Measurements from ENCODE around the gene KCNJ9.

DNA sequence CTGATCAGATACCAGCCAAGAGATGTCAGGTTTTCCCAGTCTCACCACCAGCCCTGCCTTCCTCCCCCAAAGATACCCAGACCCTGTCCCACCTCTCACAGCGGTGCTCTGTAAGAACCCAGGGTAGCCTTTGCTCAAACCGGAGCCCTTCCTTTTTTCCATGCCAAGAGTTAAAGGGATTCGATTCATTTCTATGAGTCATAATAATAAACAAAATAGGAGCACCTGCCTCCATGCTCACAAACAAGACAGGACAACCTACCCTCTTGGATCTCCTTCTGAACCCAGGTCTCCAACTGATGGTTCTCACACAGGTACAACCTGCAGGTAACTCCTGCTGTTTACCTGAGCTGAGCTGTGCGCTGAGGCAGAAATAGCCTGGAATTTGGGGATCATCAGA, 28.3 kb downstream of the KCNJ9 start:
- no peak for TF ChIP-seq CREB1 (CRISPR knock-in tag; IDR thresholded peaks at IDR 0.05)
- TF ChIP-seq, protein P1, sequence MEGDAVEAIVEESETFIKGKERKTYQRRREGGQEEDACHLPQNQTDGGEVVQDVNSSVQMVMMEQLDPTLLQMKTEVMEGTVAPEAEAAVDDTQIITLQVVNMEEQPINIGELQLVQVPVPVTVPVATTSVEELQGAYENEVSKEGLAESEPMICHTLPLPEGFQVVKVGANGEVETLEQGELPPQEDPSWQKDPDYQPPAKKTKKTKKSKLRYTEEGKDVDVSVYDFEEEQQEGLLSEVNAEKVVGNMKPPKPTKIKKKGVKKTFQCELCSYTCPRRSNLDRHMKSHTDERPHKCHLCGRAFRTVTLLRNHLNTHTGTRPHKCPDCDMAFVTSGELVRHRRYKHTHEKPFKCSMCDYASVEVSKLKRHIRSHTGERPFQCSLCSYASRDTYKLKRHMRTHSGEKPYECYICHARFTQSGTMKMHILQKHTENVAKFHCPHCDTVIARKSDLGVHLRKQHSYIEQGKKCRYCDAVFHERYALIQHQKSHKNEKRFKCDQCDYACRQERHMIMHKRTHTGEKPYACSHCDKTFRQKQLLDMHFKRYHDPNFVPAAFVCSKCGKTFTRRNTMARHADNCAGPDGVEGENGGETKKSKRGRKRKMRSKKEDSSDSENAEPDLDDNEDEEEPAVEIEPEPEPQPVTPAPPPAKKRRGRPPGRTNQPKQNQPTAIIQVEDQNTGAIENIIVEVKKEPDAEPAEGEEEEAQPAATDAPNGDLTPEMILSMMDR (IDR thresholded peaks at IDR 0.05), result no peak
- TF ChIP-seq ATF6 (CRISPR knock-in tag; IDR thresholded peaks at IDR 0.05), result no peak
- no peak for TF ChIP-seq PRRX2 (CRISPR knock-in tag; IDR thresholded peaks at IDR 0.05)
- no peak for TF ChIP-seq NR2C2 (CRISPR knock-in tag; IDR thresholded peaks at IDR 0.05)
- TF ChIP-seq SMAD4 (CRISPR knock-in tag; IDR thresholded peaks at IDR 0.05), result no peak
- no peak for TF ChIP-seq SP1 (CRISPR knock-in tag; conservative IDR thresholded peaks at IDR 0.05)
- no peak for TF ChIP-seq GABPB1 (CRISPR knock-in tag; IDR thresholded peaks at IDR 0.05)
